ENCODE data around the gene NTHL1.

NTHL1 gene

GRCh38 chr16:1990351-1991134, 57.1 kb downstream of the NTHL1 start:
- intact Hi-C loops (cut with DNase I), result no loop called here

GRCh38 chr16:1990101-1990350, 57.6 kb downstream of the NTHL1 start:
- no peak for DNase-seq
- intact Hi-C loops (cut with DNase I), result no loop called here

More at GRCh38 chr16:1990351-1991134, 57.1 kb downstream of the NTHL1 start:
- DNase-seq, result peak in 10 of 42 donors; percentile 24 to 65 (median 46)
